Measurements from ENCODE around the gene SNX32. TPM values are rescaled to one million over a fixed set of nuclear protein-coding genes. Genes with fewer than 3 reads are reported as not detected.
A peak's percentile ranks its signal among the peaks of the same experiment; 100 is the strongest.

SNX32 gene
- total and polyA plus RNA-seq, 9 of the 15 experiments (the other 6 are each of a cell fraction or from before 2014, with no cell fraction given) = 0.03 TPM; not detected in 7

GRCh38 chr11:65817835-65818680 is 15.7 kb upstream of the SNX32 start (continued):
- TF ChIP-seq RBBP5 (IDR thresholded peaks at IDR 0.05; ENCODE audit: borderline replicate concordance, insufficient read depth, low read length, poor library complexity, severe bottlenecking) (peak; percentile 59), TAL1 (IDR thresholded peaks at IDR 0.05) (no peak), RREB1 (CRISPR knock-in tag; IDR thresholded peaks at IDR 0.05) (0 out of 2 replicates have a peak, but pooled peaks have one; percentile 43), TSHZ1 (CRISPR knock-in tag; IDR thresholded peaks at IDR 0.05) (no peak), CC2D1A (IDR thresholded peaks at IDR 0.05) (peak; percentile 20; the same call in 1 of the 2 replicates), ZNF76 (CRISPR knock-in tag; IDR thresholded peaks at IDR 0.05; ENCODE audit: borderline replicate concordance) (no peak), REST (IDR thresholded peaks at IDR 0.05; ENCODE audit: borderline replicate concordance) (peak; percentile 87), REST (CRISPR knock-in tag; IDR thresholded peaks at IDR 0.05; ENCODE audit: low read depth) (no peak)
